HepG2 (cell line): ENCODE data around the gene ITPRIP. TPM values are rescaled to one million over a fixed set of nuclear protein-coding genes. Genes with fewer than 3 reads are reported as not detected.
A peak's percentile ranks its signal among the peaks of the same experiment; 100 is the strongest.

Experiments used
- JARID2 ChIP-seq: sonication (generic); formaldehyde crosslinking; IDR thresholded peaks from 2 replicates; pipeline ENCODE4 v1.8.1; 2023; ENCODE audit warnings: missing genetic modification reagents, inconsistent platforms; ENCODE audit not compliant: insufficient replicate concordance
- JUN ChIP-seq: sonication (generic); formaldehyde crosslinking; IDR thresholded peaks from 2 replicates; pipeline ENCODE4 v1.4.0; 2020; ENCODE audit warnings: mild to moderate bottlenecking, missing genetic modification reagents
- KDM4B ChIP-seq: sonication (generic); formaldehyde crosslinking; IDR thresholded peaks from 2 replicates; pipeline ENCODE4 v1.4.0; 2020; ENCODE audit warnings: missing genetic modification reagents
- SIN3A ChIP-seq: IDR thresholded peaks from 2 replicates; pipeline ENCODE4 v1.6.1; 2011; ENCODE audit warnings: low read depth, mild to moderate bottlenecking, control low read depth, low read length, borderline replicate concordance
- SNAPC2 ChIP-seq: sonication (generic); formaldehyde crosslinking; IDR thresholded peaks from 2 replicates; pipeline ENCODE4 v1.8.1; 2022; ENCODE audit warnings: mild to moderate bottlenecking, missing genetic modification reagents
- XBP1 ChIP-seq: sonication (generic); formaldehyde crosslinking; IDR thresholded peaks from 2 replicates; pipeline ENCODE4 v1.5.0; 2020; ENCODE audit warnings: missing genetic modification reagents
- ZBTB37 ChIP-seq: sonication (generic); formaldehyde crosslinking; IDR thresholded peaks from 2 replicates; pipeline ENCODE4 v1.4.0; 2020; ENCODE audit warnings: mild to moderate bottlenecking, missing genetic modification reagents
- ZBTB8A ChIP-seq: sonication (generic); formaldehyde crosslinking; IDR thresholded peaks from 2 replicates; pipeline ENCODE4 v1.4.0; 2020; ENCODE audit warnings: mild to moderate bottlenecking, low read depth, missing genetic modification reagents, borderline replicate concordance
- ZNF326 ChIP-seq: sonication (generic); formaldehyde crosslinking; IDR thresholded peaks from 2 replicates; pipeline ENCODE4 v1.4.0; 2020; ENCODE audit warnings: missing genetic modification reagents, borderline replicate concordance
- ZNF547 ChIP-seq: sonication (generic); formaldehyde crosslinking; IDR thresholded peaks from 2 replicates; pipeline ENCODE4 v1.5.1; 2020; ENCODE audit warnings: mild to moderate bottlenecking, missing genetic modification reagents
- ZSCAN20 ChIP-seq: sonication (generic); formaldehyde crosslinking; IDR thresholded peaks from 2 replicates; pipeline ENCODE4 v1.4.0; 2020; ENCODE audit warnings: missing genetic modification reagents, mild to moderate bottlenecking, borderline replicate concordance
- polyA plus RNA-seq, 8 experiments: library from polyadenylated mRNA; depleted of rRNA in 3 of 8; stranded (reverse) in 7 of 8; unstranded in 1 of 8; fragments of >200 nt; fragmentation: Illumina TruSeq in 4 of 8; extraction: Trizol in 4 of 8; gene quantifications; 2 replicates each; pipeline versions ENCODE4 v1.2.1 to v1.2.3, GENCODE V29; 2011 to 2016; ENCODE audit warnings: low read depth in 4 of 8, missing spikeins in 1 of 8, mixed read lengths in 1 of 8; ENCODE audit not compliant: insufficient read depth in 1 of 8
- total RNA-seq, 5 experiments: library from RNA; depleted of rRNA; stranded (reverse); fragments of >200 nt; fragmentation: Illumina TruSeq; extraction: Trizol; gene quantifications; 2 replicates each; pipeline ENCODE4 v1.2.3, GENCODE V29; 2016; ENCODE audit warnings: low read depth in 1 of 5
- TF ChIP-seq, protein P1 (sequence below): sonication (generic); formaldehyde crosslinking; IDR thresholded peaks from 2 replicates; pipeline ENCODE4 v1.4.0; 2020; ENCODE audit warnings: missing genetic modification reagents
- TF ChIP-seq, protein P2 (sequence below): sonication (generic); formaldehyde crosslinking; IDR thresholded peaks from 2 replicates; pipeline ENCODE4 v1.5.0; 2020; ENCODE audit warnings: mild to moderate bottlenecking, missing genetic modification reagents, borderline replicate concordance
- TF ChIP-seq, protein P3 (sequence below): sonication (generic); formaldehyde crosslinking; IDR thresholded peaks from 2 replicates; pipeline ENCODE4 v1.4.0; 2020; ENCODE audit warnings: missing genetic modification reagents, borderline replicate concordance
- TF ChIP-seq, protein P4 (sequence below): IDR thresholded peaks from 2 replicates; pipeline ENCODE4 v1.6.1; 2018; ENCODE audit warnings: missing genetic modification reagents, mild to moderate bottlenecking, missing compliant biosample characterization

ITPRIP gene
- total and polyA plus RNA-seq, 2 of the 13 experiments (the other 11 are each of a cell fraction or from before 2014, with no cell fraction given): 1.00 to 2.8 TPM

- TF ChIP-seq, protein P1, sequence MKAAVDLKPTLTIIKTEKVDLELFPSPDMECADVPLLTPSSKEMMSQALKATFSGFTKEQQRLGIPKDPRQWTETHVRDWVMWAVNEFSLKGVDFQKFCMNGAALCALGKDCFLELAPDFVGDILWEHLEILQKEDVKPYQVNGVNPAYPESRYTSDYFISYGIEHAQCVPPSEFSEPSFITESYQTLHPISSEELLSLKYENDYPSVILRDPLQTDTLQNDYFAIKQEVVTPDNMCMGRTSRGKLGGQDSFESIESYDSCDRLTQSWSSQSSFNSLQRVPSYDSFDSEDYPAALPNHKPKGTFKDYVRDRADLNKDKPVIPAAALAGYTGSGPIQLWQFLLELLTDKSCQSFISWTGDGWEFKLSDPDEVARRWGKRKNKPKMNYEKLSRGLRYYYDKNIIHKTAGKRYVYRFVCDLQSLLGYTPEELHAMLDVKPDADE (CRISPR knock-in tag): no peak
- TF ChIP-seq JARID2: no peak
- no peak for TF ChIP-seq KDM4B
- no peak for TF ChIP-seq ZBTB8A (CRISPR knock-in tag)
- TF ChIP-seq JUN (CRISPR knock-in tag): no peak
- peak; percentile 83; the same call in 1 of the 2 replicates for TF ChIP-seq SNAPC2 (CRISPR knock-in tag)
- TF ChIP-seq, protein P2, sequence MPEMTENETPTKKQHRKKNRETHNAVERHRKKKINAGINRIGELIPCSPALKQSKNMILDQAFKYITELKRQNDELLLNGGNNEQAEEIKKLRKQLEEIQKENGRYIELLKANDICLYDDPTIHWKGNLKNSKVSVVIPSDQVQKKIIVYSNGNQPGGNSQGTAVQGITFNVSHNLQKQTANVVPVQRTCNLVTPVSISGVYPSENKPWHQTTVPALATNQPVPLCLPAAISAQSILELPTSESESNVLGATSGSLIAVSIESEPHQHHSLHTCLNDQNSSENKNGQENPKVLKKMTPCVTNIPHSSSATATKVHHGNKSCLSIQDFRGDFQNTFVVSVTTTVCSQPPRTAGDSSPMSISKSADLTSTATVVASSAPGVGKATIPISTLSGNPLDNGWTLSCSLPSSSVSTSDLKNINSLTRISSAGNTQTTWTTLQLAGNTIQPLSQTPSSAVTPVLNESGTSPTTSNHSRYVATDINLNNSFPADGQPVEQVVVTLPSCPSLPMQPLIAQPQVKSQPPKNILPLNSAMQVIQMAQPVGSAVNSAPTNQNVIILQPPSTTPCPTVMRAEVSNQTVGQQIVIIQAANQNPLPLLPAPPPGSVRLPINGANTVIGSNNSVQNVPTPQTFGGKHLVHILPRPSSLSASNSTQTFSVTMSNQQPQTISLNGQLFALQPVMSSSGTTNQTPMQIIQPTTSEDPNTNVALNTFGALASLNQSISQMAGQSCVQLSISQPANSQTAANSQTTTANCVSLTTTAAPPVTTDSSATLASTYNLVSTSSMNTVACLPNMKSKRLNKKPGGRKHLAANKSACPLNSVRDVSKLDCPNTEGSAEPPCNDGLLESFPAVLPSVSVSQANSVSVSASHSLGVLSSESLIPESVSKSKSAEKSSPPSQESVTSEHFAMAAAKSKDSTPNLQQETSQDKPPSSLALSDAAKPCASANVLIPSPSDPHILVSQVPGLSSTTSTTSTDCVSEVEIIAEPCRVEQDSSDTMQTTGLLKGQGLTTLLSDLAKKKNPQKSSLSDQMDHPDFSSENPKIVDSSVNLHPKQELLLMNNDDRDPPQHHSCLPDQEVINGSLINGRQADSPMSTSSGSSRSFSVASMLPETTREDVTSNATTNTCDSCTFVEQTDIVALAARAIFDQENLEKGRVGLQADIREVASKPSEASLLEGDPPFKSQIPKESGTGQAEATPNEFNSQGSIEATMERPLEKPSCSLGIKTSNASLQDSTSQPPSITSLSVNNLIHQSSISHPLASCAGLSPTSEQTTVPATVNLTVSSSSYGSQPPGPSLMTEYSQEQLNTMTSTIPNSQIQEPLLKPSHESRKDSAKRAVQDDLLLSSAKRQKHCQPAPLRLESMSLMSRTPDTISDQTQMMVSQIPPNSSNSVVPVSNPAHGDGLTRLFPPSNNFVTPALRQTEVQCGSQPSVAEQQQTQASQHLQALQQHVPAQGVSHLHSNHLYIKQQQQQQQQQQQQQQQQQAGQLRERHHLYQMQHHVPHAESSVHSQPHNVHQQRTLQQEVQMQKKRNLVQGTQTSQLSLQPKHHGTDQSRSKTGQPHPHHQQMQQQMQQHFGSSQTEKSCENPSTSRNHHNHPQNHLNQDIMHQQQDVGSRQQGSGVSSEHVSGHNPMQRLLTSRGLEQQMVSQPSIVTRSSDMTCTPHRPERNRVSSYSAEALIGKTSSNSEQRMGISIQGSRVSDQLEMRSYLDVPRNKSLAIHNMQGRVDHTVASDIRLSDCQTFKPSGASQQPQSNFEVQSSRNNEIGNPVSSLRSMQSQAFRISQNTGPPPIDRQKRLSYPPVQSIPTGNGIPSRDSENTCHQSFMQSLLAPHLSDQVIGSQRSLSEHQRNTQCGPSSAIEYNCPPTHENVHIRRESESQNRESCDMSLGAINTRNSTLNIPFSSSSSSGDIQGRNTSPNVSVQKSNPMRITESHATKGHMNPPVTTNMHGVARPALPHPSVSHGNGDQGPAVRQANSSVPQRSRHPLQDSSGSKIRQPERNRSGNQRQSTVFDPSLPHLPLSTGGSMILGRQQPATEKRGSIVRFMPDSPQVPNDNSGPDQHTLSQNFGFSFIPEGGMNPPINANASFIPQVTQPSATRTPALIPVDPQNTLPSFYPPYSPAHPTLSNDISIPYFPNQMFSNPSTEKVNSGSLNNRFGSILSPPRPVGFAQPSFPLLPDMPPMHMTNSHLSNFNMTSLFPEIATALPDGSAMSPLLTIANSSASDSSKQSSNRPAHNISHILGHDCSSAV (CRISPR knock-in tag): no peak
- TF ChIP-seq, protein P3, sequence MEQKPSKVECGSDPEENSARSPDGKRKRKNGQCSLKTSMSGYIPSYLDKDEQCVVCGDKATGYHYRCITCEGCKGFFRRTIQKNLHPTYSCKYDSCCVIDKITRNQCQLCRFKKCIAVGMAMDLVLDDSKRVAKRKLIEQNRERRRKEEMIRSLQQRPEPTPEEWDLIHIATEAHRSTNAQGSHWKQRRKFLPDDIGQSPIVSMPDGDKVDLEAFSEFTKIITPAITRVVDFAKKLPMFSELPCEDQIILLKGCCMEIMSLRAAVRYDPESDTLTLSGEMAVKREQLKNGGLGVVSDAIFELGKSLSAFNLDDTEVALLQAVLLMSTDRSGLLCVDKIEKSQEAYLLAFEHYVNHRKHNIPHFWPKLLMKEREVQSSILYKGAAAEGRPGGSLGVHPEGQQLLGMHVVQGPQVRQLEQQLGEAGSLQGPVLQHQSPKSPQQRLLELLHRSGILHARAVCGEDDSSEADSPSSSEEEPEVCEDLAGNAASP (CRISPR knock-in tag): no peak
- no peak for TF ChIP-seq ZNF547 (CRISPR knock-in tag)
- TF ChIP-seq ZSCAN20 (CRISPR knock-in tag): no peak
- TF ChIP-seq XBP1 (CRISPR knock-in tag): no peak
- peak; percentile 16; the same call in 1 of the 2 replicates for TF ChIP-seq SIN3A
- TF ChIP-seq, protein P4, sequence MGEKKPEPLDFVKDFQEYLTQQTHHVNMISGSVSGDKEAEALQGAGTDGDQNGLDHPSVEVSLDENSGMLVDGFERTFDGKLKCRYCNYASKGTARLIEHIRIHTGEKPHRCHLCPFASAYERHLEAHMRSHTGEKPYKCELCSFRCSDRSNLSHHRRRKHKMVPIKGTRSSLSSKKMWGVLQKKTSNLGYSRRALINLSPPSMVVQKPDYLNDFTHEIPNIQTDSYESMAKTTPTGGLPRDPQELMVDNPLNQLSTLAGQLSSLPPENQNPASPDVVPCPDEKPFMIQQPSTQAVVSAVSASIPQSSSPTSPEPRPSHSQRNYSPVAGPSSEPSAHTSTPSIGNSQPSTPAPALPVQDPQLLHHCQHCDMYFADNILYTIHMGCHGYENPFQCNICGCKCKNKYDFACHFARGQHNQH (CRISPR knock-in tag): no peak
- no peak for TF ChIP-seq ZNF326 (CRISPR knock-in tag)
- no peak for TF ChIP-seq ZBTB37 (CRISPR knock-in tag)
These were observed at the start of gene ITPRIP (continued) for GRCh38 chr10:104337985-104338735.
